Stimulated activated CD8-positive, alpha-beta memory T cell treated with anti-CD3 and anti-CD28 coated beads, Interleukin-12 subunit alpha, Interleukin-12 subunit beta, amount 100 ng/mL, for 24 hours (primary cell): Measurements from ENCODE around the gene TMEM98.
"Not testable (repeated sequence)": the region's sequence is repeated elsewhere in the genome, so short reads cannot be mapped to it uniquely, and the experiment has no call there.

Experiments used
- DNase-seq: peaks from one replicate; pipeline ENCODE4 v3.0.0-alpha.2; 2020; ENCODE audit errors: extremely low read depth

The TMEM98 gene

GRCh38 chr17:32914181-32914580 lies 13.8 kb upstream of the TMEM98 start:
- peak; percentile 17 for DNase-seq

- DNase-seq: no peak
These were observed 12.7 kb upstream of the TMEM98 start for GRCh38 chr17:32915245-32915644.

- no peak for DNase-seq
These were observed 11.8 kb upstream of the TMEM98 start for GRCh38 chr17:32916134-32916533.

GRCh38 chr17:32917081-32917480 lies 10.9 kb upstream of the TMEM98 start:
- DNase-seq: no peak

- no peak for DNase-seq
These were observed 10.1 kb upstream of the TMEM98 start for GRCh38 chr17:32917842-32918241.

GRCh38 chr17:32919876-32920275 lies 8.1 kb upstream of the TMEM98 start:
- DNase-seq: not testable (repeated sequence)

- DNase-seq: no peak
These were observed 7.7 kb upstream of the TMEM98 start for GRCh38 chr17:32920293-32920692.

- no peak for DNase-seq
These were observed 6.9 kb upstream of the TMEM98 start for GRCh38 chr17:32921017-32921416.

GRCh38 chr17:32923905-32924304 lies 4.0 kb upstream of the TMEM98 start:
- DNase-seq: not testable (repeated sequence)

GRCh38 chr17:32926183-32926582 lies 1.8 kb upstream of the TMEM98 start:
- no peak for DNase-seq

- not testable (repeated sequence) for DNase-seq
These were observed 1.2 kb upstream of the TMEM98 start for GRCh38 chr17:32926789-32927188.

GRCh38 chr17:32927201-32927723 lies 691 bp upstream of the TMEM98 start:
- DNase-seq: no peak

GRCh38 chr17:32928586-32929535 lies 908 bp downstream of the TMEM98 start:
- no peak for DNase-seq

- no peak for DNase-seq
These were observed 1.6 kb downstream of the TMEM98 start for GRCh38 chr17:32929588-32929987.

- no peak for DNase-seq
These were observed 2.6 kb downstream of the TMEM98 start for GRCh38 chr17:32930512-32930911.

- no peak for DNase-seq
These were observed 3.7 kb downstream of the TMEM98 start for GRCh38 chr17:32931686-32932085.

GRCh38 chr17:32933881-32934280 lies 5.9 kb downstream of the TMEM98 start:
- DNase-seq: no peak

- no peak for DNase-seq
These were observed 7.8 kb downstream of the TMEM98 start for GRCh38 chr17:32935726-32936125.

GRCh38 chr17:32936186-32936893 lies 8.4 kb downstream of the TMEM98 start:
- no peak for DNase-seq

GRCh38 chr17:32936894-32937500 lies 9.0 kb downstream of the TMEM98 start:
- DNase-seq: peak; percentile 38

- DNase-seq: no peak
These were observed 12.9 kb downstream of the TMEM98 start for GRCh38 chr17:32940706-32941390.
